GM12872 (cell line): ENCODE data around the gene KCNK5.

ENCODE experiments used
- CTCF ChIP-seq: IDR thresholded peaks from 3 replicates; pipeline ENCODE4 v1.5.1; 2011; ENCODE audit warnings: low read depth, mild to moderate bottlenecking, low read length, moderate library complexity; ENCODE audit not compliant: insufficient read depth

The KCNK5 gene

GRCh38 chr6:39223061-39223460 lies 6.2 kb downstream of the KCNK5 start:
- TF ChIP-seq CTCF, result no peak

GRCh38 chr6:39221779-39222641 lies 7.3 kb downstream of the KCNK5 start:
- no peak for TF ChIP-seq CTCF

- no peak for TF ChIP-seq CTCF
These were observed 8.2 kb downstream of the KCNK5 start for GRCh38 chr6:39221115-39221514.

GRCh38 chr6:39218868-39219567 lies 10.3 kb downstream of the KCNK5 start:
- no peak for TF ChIP-seq CTCF

- TF ChIP-seq CTCF, result no peak
These were observed 12.0 kb downstream of the KCNK5 start for GRCh38 chr6:39217177-39217864.

GRCh38 chr6:39215640-39216158 lies 13.6 kb downstream of the KCNK5 start:
- TF ChIP-seq CTCF, result no peak
